Muscle of leg (tissue), 11 donors: ENCODE data around the gene KIR3DL3. TPM values are rescaled to one million over a fixed set of nuclear protein-coding genes. Genes with fewer than 3 reads are reported as not detected.
"Not testable (repeated sequence)": the region's sequence is repeated elsewhere in the genome, so short reads cannot be mapped to it uniquely, and the experiment has no call there.

Source experiments
- DNase-seq: peaks from one replicate; pipeline ENCODE4 v3.0.0; 2013
- H3K27ac ChIP-seq: one replicate; pipeline ENCODE4 v1.5.1; 2013; ENCODE audit warnings: mild to moderate bottlenecking, low read length, control low read depth
- H3K27me3 ChIP-seq: one replicate; pipeline ENCODE4 v1.6.1; 2013; ENCODE audit warnings: low read length; ENCODE audit not compliant: control insufficient read depth, insufficient read depth
- H3K36me3 ChIP-seq: one replicate; pipeline ENCODE4 v1.6.1; 2013; ENCODE audit warnings: low read length; ENCODE audit not compliant: control insufficient read depth, insufficient read depth
- H3K4me1 ChIP-seq: one replicate; pipeline ENCODE4 v1.6.1; 2013; ENCODE audit warnings: low read length; ENCODE audit not compliant: control insufficient read depth, insufficient read depth
- H3K4me3 ChIP-seq: one replicate; pipeline ENCODE4 v1.5.1; 2013; ENCODE audit warnings: low read length, control low read depth
- H3K9me3 ChIP-seq: replicated peaks from 2 replicates; pipeline ENCODE4 v1.6.1; 2013; ENCODE audit warnings: low read depth, low read length; ENCODE audit not compliant: control insufficient read depth
- WGBS: methylation state at CpG from one replicate; pipeline ENCODE4 v1.1.5; 2013; ENCODE audit warnings: missing lambda C conversion rate; ENCODE audit not compliant: insufficient coverage; 5-methylcytosine and 5-hydroxymethylcytosine counted together
- polyA plus RNA-seq, 8 donors: library from polyadenylated mRNA; unstranded; fragments of 120-200 nt; gene quantifications; one replicate each; pipeline versions ENCODE4 v1.2.1 to v1.2.3, GENCODE V29; 2013; ENCODE audit warnings: inconsistent platforms in 1 of 8, low replicate concordance in 1 of 8; ENCODE audit not compliant: insufficient read length in 8 of 8, insufficient read depth in 1 of 8
- total RNA-seq: library from RNA; stranded (reverse); fragments of 120-200 nt; gene quantifications from one replicate; pipeline ENCODE4 v1.2.4, GENCODE V29; 2013

Gene KIR3DL3
- total and polyA plus RNA-seq, 9 donors = not detected

DNA sequence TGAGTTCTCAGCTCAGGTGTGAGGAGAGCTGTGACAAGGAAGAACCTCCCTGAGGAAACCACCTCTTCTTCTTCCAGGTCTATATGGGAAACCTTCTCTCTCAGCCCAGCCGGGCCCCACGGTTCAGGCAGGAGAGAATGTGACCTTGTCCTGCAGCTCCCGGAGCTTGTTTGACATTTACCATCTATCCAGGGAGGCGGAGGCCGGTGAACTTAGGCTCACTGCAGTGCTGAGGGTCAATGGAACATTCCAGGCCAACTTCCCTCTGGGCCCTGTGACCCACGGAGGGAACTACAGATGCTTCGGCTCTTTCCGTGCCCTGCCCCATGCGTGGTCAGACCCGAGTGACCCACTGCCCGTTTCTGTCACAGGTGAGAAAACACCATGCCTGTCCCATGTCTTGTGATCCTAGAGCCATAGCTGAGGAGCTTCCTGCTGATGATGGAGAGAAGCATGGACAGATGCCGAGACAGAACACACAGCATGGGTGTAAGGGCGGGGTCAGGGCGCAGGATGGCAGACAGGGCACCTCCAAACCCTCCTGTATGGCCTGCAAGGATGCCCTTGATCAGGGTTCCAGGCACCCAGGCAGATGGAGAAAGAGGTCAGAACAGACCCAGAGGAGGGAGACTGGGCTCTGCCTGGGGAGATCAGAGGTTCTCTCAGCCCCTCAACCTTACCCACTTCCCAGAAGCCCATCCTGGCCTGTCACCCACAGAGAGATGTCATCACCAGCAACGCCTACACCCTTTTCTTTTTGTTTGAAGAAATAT, 5.4 kb downstream of the KIR3DL3 start:
- no peak overlapping the region for H3K4me3 ChIP-seq
- DNase-seq = no peak
- peaks cover 26% of the 10 kb centered on the region for H3K9me3 ChIP-seq
- 70% methylated on average over 13 of the region's 15 CpGs for WGBS
- no peaks in the 10 kb centered on the region for H3K4me1 ChIP-seq
- H3K36me3 ChIP-seq = no peaks in the 10 kb centered on the region
- H3K27me3 ChIP-seq = no peaks in the 10 kb centered on the region
- H3K27ac ChIP-seq = no peak overlapping the region

DNA sequence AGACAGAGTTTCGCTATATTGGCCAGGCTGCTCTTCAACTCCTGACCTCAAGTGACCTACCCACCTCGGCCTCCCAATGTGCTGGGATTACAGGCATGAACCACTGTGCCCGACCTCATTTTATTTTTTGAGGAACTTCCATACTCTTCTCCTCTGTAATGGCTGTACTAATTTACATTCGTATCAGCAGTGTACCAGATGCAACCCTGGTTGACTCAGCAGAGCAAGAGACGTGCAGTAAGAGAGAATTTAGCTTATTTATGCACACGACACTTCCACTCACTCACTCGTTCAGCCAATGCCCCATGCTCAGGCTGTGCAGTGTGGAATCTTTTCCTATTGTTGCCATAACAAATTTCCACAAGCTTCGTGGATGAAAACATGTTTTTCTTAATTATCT, 6.9 kb downstream of the KIR3DL3 start:
- H3K4me1 ChIP-seq = no peaks in the 10 kb centered on the region
- 47% methylated on average over 5 of the region's 8 CpGs for WGBS
- no peaks in the 10 kb centered on the region for H3K36me3 ChIP-seq
- no peak overlapping the region for H3K4me3 ChIP-seq
- H3K27me3 ChIP-seq = no peaks in the 10 kb centered on the region
- H3K9me3 ChIP-seq = peaks cover 15% of the 10 kb centered on the region
- no peak for DNase-seq
- no peak overlapping the region for H3K27ac ChIP-seq

DNA sequence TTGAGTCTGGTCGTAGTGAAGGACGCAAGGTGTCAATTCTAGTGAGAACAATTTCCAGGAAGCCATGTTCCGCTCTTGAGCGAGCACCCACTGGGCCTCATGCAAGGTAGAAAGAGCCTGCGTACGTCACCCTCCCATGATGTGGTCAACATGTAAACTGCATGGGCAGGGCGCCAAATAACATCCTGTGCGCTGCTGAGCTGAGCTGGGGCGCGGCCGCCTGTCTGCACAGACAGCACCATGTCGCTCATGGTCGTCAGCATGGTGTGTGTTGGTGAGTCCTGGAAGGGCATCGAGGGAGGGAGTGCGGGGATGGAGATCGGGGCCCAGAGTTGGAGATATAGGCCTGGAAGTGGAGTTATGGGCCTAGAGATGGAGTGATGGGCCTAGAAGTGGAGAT, 14.1 kb downstream of the KIR3DL3 start, which contains the start of gene KIR2DL3:
TSS of gene KIR2DL3 (plus strand) at position 208 of the 400 bp plus-strand sequence. CDS start at position 241, 33 bp downstream.
- not testable (repeated sequence) for H3K4me3 ChIP-seq, H3K27ac ChIP-seq, DNase-seq, H3K36me3 ChIP-seq, H3K4me1 ChIP-seq, H3K27me3 ChIP-seq
- H3K9me3 ChIP-seq = peaks cover 11% of the 10 kb centered on the region
- WGBS = 87% methylated on average over 8 of the region's 16 CpGs

DNA sequence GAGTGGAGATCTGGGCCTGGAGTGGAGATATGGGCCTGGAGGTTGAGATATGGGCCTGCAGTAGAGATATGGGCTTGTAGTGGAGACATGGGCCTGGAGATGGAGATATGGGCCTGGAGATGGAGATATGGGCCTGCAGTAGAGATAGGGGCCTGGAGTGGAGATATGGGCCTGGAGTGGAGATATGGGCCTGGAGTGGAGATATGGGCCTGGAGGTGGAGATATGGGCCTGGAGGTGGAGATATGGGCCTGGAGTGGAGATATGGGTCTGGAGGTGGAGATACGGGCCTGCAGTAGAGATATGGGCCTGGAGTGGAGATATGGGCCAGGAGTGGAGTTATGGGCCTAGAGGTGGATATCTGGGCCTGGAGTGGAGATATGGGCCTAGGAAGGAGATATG, 14.5 kb downstream of the KIR3DL3 start:
- no peak overlapping the region for H3K27ac ChIP-seq
- WGBS = 67% methylated on average over 1 of the region's 1 CpG

DNA sequence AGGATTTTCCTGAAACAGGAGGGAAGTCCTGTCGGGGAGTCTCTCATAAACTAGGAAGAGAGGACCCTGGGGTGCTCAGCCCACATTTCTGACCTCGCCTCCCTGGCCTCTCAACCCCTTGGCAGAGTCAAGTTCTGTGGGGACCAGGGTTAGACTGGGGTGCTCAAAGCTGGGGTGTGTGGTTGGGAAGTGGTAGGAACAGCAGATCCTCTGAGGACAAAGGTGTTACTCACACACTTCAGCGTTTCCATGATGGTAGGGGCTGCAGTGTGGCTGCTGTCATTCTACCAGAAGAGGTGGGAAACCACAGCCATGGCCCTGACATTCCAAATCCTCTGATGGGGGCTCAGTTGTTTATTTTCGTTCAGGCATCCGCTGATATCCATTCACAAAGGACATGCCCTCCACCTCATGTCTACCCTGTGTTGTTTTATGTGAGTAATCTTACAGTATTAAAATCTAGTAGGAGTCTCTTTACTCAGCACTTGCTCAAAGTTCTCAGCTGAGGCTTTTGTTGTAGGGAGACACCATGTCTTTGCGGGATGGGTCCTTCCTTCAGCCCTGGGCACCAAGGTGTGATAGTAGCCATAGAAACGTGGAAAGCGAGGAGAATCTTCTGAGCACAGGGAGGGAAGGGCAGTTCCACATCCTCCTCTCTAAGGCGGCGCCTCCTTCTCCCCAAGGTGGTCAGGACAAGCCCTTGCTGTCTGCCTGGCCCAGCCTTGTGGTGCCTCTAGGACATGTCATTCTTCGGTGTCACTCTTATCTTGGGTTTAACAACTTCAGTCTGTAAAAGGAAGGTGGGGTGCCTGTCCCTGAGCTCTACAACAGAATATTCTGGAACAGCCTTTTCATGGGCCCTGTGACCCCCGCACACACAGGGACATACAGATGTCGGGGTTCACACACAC, 15.6 kb downstream of the KIR3DL3 start:
- no peaks in the 10 kb centered on the region for H3K36me3 ChIP-seq
- H3K9me3 ChIP-seq = peaks cover 11% of the 10 kb centered on the region
- H3K4me3 ChIP-seq = no peak overlapping the region
- H3K27ac ChIP-seq = no peak overlapping the region
- 89% methylated on average over 3 of the region's 13 CpGs for WGBS
- H3K4me1 ChIP-seq = no peaks in the 10 kb centered on the region
- H3K27me3 ChIP-seq = no peaks in the 10 kb centered on the region
- no peak for DNase-seq

More for the DNA sequence above, 14.5 kb downstream of the KIR3DL3 start:
- H3K36me3 ChIP-seq = no peaks in the 10 kb centered on the region
- H3K27me3 ChIP-seq = no peaks in the 10 kb centered on the region
- no peaks in the 10 kb centered on the region for H3K4me1 ChIP-seq
- no peak for DNase-seq
- no peak overlapping the region for H3K4me3 ChIP-seq
- peaks cover 11% of the 10 kb centered on the region for H3K9me3 ChIP-seq

DNA sequence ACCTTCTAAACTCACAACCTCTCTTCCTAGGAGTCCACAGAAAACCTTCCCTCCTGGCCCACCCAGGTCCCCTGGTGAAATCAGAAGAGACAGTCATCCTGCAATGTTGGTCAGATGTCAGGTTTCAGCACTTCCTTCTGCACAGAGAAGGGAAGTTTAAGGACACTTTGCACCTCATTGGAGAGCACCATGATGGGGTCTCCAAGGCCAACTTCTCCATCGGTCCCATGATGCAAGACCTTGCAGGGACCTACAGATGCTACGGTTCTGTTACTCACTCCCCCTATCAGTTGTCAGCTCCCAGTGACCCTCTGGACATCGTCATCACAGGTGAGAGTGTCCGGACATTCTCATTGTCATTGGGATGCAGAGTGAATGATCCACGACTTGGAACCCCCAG, 17.7 kb downstream of the KIR3DL3 start:
- H3K9me3 ChIP-seq = peaks cover 11% of the 10 kb centered on the region
- not testable (repeated sequence) for H3K4me3 ChIP-seq, H3K27ac ChIP-seq, DNase-seq, H3K36me3 ChIP-seq, H3K4me1 ChIP-seq, H3K27me3 ChIP-seq
- 52% methylated on average over 3 of the region's 5 CpGs for WGBS

DNA sequence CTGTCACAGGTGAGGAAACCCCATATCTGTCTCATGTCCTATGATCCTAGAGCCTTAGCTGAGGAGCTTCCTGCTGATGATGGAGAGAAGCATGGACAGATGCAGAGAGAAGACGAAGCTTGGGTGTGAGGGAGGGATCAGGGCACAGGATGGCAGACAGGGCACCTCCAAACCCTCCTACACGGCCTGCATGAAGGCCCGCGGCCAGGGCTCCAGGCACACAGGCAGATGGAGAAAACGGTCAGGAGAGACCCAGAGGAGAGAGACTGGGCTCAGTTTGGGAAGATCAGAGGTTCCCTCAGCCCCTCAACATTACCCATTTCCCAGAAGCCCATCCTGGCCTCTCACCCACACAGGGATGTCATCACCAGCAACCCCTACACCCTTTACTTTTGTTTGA, 19.8 kb downstream of the KIR3DL3 start:
- H3K27me3 ChIP-seq, H3K4me1 ChIP-seq, H3K36me3 ChIP-seq, H3K27ac ChIP-seq, DNase-seq, H3K9me3 ChIP-seq, H3K4me3 ChIP-seq: not testable (repeated sequence)
- WGBS = 80% methylated on average over 1 of the region's 5 CpGs

DNA sequence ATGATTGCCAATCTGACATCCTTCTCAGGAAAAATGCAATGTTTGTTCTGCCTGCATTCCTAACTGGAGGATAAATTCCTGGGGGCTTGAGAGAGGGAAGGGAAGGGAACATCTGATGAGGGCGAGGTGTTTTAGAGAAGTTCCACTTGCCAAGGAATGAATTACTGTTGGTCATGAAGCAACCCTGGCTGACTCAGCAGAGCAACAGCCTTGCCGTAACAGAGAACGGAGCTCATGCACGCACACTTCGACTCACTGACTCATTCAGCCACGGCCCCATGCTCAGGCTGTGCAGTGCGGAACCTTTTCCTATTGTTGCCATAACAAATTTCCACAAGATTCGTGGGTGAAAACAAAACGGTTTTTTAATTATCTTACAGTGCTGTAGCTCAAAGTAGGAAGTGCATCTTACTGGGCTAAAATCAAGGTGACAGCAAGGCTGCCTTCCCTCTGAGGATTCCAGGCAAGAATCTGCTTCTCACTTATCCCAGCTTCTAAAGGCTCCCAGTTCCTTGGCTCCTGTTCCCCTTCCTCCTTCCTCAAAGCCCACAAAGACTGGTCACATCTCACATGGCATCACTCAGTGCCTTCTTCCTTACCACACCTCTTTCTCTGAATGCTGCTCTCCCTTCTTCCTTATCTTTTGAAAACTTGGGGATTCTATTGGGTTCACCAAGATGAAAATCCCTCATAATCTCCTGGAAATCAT, 23.5 kb downstream of the KIR3DL3 start:
- H3K27me3 ChIP-seq, DNase-seq, H3K36me3 ChIP-seq, H3K27ac ChIP-seq, H3K4me3 ChIP-seq, H3K9me3 ChIP-seq, H3K4me1 ChIP-seq: not testable (repeated sequence)
- 70% methylated on average over 5 of the region's 9 CpGs for WGBS

DNA sequence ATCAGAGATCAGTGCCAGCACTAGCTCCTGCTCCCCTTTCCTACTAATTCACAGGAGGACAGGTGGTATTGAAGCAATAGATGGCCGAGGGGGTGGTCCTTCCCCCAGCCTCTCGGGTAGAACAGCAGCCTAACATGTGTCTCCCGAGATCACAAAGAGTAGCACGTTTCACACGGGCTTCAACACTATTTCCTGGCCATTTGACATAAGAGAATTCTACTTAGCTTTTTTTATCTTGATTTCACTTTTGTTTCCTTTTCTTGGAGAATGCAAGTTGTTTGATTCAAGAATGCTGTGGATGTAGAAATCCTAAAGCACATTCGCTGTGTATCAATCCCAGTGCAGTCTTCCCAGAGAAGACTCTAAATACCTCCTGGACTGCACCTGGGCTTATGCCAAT, 26.0 kb downstream of the KIR3DL3 start:
- H3K4me3 ChIP-seq, H3K27ac ChIP-seq, H3K9me3 ChIP-seq, H3K36me3 ChIP-seq, H3K4me1 ChIP-seq, H3K27me3 ChIP-seq, DNase-seq: not testable (repeated sequence)
- 50% methylated on average over 2 of the region's 6 CpGs for WGBS
